ENCODE data around the gene METTL25B.
A peak's percentile ranks its signal among the peaks of the same experiment; 100 is the strongest.

The METTL25B gene

DNA sequence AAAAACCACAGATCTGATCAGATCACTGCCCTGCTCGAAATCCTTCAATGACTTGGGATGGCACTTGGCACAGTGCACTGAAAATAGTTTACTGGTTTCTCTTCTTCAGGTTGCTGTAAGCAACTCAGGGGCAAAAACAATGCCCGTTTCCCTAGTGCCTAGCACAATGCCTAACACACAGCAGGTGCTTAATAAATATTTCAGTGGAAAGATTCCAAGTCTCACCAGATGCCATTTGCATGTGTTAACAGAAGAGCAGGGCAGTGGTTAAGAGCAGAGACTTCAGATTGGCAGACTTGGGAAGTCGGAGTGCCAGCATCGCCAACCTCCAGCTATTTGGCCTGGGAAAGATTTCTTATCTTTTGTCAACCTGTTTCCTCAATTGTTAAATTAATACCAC, 10.9 kb upstream of the METTL25B start:
- no peak for DNase-seq (ENCODE audit: low spot score)
- Histone ChIP-seq H3K36me3 (replicated peaks in 1 of 2; ENCODE audit: control insufficient read depth in 2 of 2, insufficient read depth in 2 of 2, low read length in 2 of 2) (peaks cover 8 to 23% of the 10 kb centered on the region in 2 donors), H4K91ac (ENCODE audit: low read depth, low read length, poor library complexity) (no peak overlapping the region), H2BK12ac (ENCODE audit: low read length) (no peak overlapping the region), H2BK120ac (ENCODE audit: low read depth, low read length) (no peak overlapping the region), H3K14ac (ENCODE audit: low read length) (no peak overlapping the region), H4K8ac (ENCODE audit: low read depth, low read length) (no peak overlapping the region), H3K18ac (ENCODE audit: low read length) (no peak overlapping the region), H2AK5ac (ENCODE audit: low read depth, low read length) (no peak overlapping the region), H3K4me3 (ENCODE audit: low read length in 2 of 2) (no peak overlapping the region), H3K27me3 (ENCODE audit: control insufficient read depth in 3 of 3, insufficient read depth in 3 of 3, low read depth in 1 of 3, low read length in 3 of 3) (no peaks in the 10 kb centered on the region), H2AFZ (ENCODE audit: low read length) (no peak overlapping the region), H3K4me1 (ENCODE audit: control insufficient read depth in 2 of 2, insufficient read depth in 1 of 2, low read depth in 1 of 2, low read length in 2 of 2) (no peaks in the 10 kb centered on the region), H3K23ac (ENCODE audit: low read depth, low read length, poor library complexity) (no peak overlapping the region), H3K4ac (ENCODE audit: low read length) (no peak overlapping the region), H2BK5ac (ENCODE audit: low read length) (no peak overlapping the region), H3K27ac (replicated peaks; ENCODE audit: low read length) (no peak overlapping the region), H3K4me2 (ENCODE audit: insufficient read depth, low read length, poor library complexity, severe bottlenecking) (no peak overlapping the region), H3K79me1 (ENCODE audit: low read depth, low read length) (no peaks in the 10 kb centered on the region), H2BK15ac (ENCODE audit: low read length) (no peak overlapping the region), H3K9ac (ENCODE audit: low read depth, low read length, poor library complexity) (no peak overlapping the region), H3K9me3 (replicated peaks in 1 of 2; ENCODE audit: control insufficient read depth in 2 of 2, insufficient read depth in 1 of 2, low read depth in 1 of 2, low read length in 2 of 2) (no peaks in the 10 kb centered on the region)
- WGBS, 2 donors (ENCODE audit: extremely low coverage in 2 of 2, insufficient read length in 2 of 2, insufficient replicate concordance in 1 of 2) = no CpG with 5 or more reads among the region's 4 CpGs

DNA sequence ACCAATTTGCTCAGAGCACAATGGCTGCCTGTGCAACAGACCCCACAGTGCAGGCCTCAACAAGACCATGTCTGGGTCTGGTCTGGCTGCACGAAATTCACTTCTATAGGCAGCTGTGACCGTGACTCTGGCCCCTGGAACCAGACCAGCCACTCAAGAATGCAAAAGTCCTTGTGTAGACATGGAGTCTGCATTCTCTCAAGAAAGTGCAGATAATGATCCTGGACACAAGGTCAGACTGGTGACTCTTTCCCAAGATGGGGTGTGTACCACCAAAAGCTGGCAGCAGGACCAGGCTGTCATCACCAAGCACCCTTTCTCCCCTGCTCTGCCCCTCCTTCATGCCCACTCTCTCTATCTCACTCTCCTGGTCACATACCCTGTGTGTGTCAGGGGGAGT, 7.1 kb upstream of the METTL25B start:
- Histone ChIP-seq H2BK120ac (ENCODE audit: low read depth, low read length) (no peak overlapping the region), H2BK5ac (ENCODE audit: low read length) (no peak overlapping the region), H3K27ac (replicated peaks; ENCODE audit: low read length) (no peak overlapping the region), H3K79me1 (ENCODE audit: low read depth, low read length) (no peaks in the 10 kb centered on the region), H3K23ac (ENCODE audit: low read depth, low read length, poor library complexity) (no peak overlapping the region), H3K4me1 (ENCODE audit: control insufficient read depth in 2 of 2, insufficient read depth in 1 of 2, low read depth in 1 of 2, low read length in 2 of 2) (peaks cover 6 to 7% of the 10 kb centered on the region in 2 donors), H3K4me2 (ENCODE audit: insufficient read depth, low read length, poor library complexity, severe bottlenecking) (no peak overlapping the region), H3K27me3 (ENCODE audit: control insufficient read depth in 3 of 3, insufficient read depth in 3 of 3, low read depth in 1 of 3, low read length in 3 of 3) (no peaks in the 10 kb centered on the region), H2BK12ac (ENCODE audit: low read length) (no peak overlapping the region), H3K9ac (ENCODE audit: low read depth, low read length, poor library complexity) (no peak overlapping the region), H3K18ac (ENCODE audit: low read length) (no peak overlapping the region), H2AK5ac (ENCODE audit: low read depth, low read length) (no peak overlapping the region), H2BK15ac (ENCODE audit: low read length) (no peak overlapping the region), H3K14ac (ENCODE audit: low read length) (no peak overlapping the region), H3K9me3 (replicated peaks in 1 of 2; ENCODE audit: control insufficient read depth in 2 of 2, insufficient read depth in 1 of 2, low read depth in 1 of 2, low read length in 2 of 2) (no peaks in the 10 kb centered on the region), H3K4ac (ENCODE audit: low read length) (no peak overlapping the region), H3K36me3 (replicated peaks in 1 of 2; ENCODE audit: control insufficient read depth in 2 of 2, insufficient read depth in 2 of 2, low read length in 2 of 2) (peaks cover 31 to 58% of the 10 kb centered on the region in 2 donors), H3K4me3 (ENCODE audit: low read length in 2 of 2) (no peak overlapping the region), H2AFZ (ENCODE audit: low read length) (no peak overlapping the region), H4K91ac (ENCODE audit: low read depth, low read length, poor library complexity) (no peak overlapping the region), H4K8ac (ENCODE audit: low read depth, low read length) (no peak overlapping the region)
- no CpG with 5 or more reads among the region's 2 CpGs for WGBS, 2 donors (ENCODE audit: extremely low coverage in 2 of 2, insufficient read length in 2 of 2, insufficient replicate concordance in 1 of 2)
- no peak for DNase-seq (ENCODE audit: low spot score)

DNA sequence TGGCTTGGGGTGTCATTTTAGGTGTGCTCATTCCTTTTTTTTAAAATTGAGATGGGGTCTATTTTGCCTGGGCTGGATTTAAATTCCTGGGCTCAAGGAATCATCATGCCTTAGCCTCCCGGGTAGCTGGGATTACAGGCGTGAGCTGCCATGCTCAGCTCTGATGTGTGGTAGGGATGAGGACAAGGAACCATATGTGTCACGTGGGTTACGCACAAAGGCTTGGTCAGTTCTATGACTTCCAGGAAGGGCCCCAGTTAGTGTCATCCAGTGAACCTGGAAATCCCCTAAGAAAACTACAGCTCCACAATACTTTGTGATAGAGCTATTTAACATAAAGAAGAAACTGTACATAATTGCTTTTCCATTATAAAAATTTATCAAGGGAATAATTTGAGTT, 6.7 kb upstream of the METTL25B start:
- Histone ChIP-seq H2BK120ac (ENCODE audit: low read depth, low read length) (no peak overlapping the region), H3K18ac (ENCODE audit: low read length) (no peak overlapping the region), H2BK5ac (ENCODE audit: low read length) (no peak overlapping the region), H3K9ac (ENCODE audit: low read depth, low read length, poor library complexity) (no peak overlapping the region), H2AK5ac (ENCODE audit: low read depth, low read length) (no peak overlapping the region), H3K4me2 (ENCODE audit: insufficient read depth, low read length, poor library complexity, severe bottlenecking) (no peak overlapping the region), H3K4me1 (ENCODE audit: control insufficient read depth in 2 of 2, insufficient read depth in 1 of 2, low read depth in 1 of 2, low read length in 2 of 2) (peaks cover 7 to 8% of the 10 kb centered on the region in 2 donors), H3K79me1 (ENCODE audit: low read depth, low read length) (no peaks in the 10 kb centered on the region), H4K91ac (ENCODE audit: low read depth, low read length, poor library complexity) (no peak overlapping the region), H2BK15ac (ENCODE audit: low read length) (no peak overlapping the region), H3K23ac (ENCODE audit: low read depth, low read length, poor library complexity) (no peak overlapping the region), H3K27ac (replicated peaks; ENCODE audit: low read length) (no peak overlapping the region), H3K4me3 (ENCODE audit: low read length in 2 of 2) (no peak overlapping the region), H3K27me3 (ENCODE audit: control insufficient read depth in 3 of 3, insufficient read depth in 3 of 3, low read depth in 1 of 3, low read length in 3 of 3) (no peaks in the 10 kb centered on the region), H4K8ac (ENCODE audit: low read depth, low read length) (no peak overlapping the region), H3K14ac (ENCODE audit: low read length) (no peak overlapping the region), H3K36me3 (replicated peaks in 1 of 2; ENCODE audit: control insufficient read depth in 2 of 2, insufficient read depth in 2 of 2, low read length in 2 of 2) (peaks cover 31 to 62% of the 10 kb centered on the region in 2 donors), H2BK12ac (ENCODE audit: low read length) (no peak overlapping the region), H3K9me3 (replicated peaks in 1 of 2; ENCODE audit: control insufficient read depth in 2 of 2, insufficient read depth in 1 of 2, low read depth in 1 of 2, low read length in 2 of 2) (no peaks in the 10 kb centered on the region), H3K4ac (ENCODE audit: low read length) (no peak overlapping the region), H2AFZ (ENCODE audit: low read length) (no peak overlapping the region)
- DNase-seq (ENCODE audit: low spot score) = no peak
- WGBS, 2 donors (ENCODE audit: extremely low coverage in 2 of 2, insufficient read length in 2 of 2, insufficient replicate concordance in 1 of 2) = no CpG with 5 or more reads among the region's 4 CpGs

DNA sequence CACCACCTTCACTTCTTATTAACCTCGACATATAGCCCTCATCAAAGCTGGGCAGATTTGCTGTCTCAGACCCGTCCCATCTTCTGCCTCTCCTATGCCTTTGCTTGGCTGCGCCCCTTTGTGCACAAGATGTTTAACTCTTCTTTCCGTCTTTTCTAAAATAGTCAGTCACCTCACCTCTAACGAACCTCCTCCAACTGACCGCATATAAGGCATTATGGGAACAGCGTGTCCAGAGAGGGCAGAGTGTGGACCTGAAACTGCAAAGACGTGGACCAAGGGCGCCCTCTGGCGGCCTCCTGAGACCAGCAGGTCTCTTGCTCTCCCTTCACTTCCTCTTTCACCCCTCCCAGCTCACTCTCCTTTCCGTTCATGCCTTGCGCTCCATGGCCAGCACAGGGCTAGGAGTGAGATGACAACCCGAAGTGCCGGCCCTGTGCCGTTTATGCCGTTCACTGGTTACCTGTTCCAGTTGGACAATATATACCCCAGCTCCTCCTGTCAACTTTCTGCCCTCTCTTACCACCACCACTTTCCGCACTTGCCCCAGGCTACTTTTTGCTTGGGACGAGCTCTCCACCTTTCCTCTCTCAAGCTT, 2.5 kb upstream of the METTL25B start:
- no peak overlapping the region for H2BK12ac ChIP-seq (ENCODE audit: low read length)
- H3K27me3 ChIP-seq (ENCODE audit: control insufficient read depth in 3 of 3, insufficient read depth in 3 of 3, low read depth in 1 of 3, low read length in 3 of 3) = no peaks in the 10 kb centered on the region
- no peak overlapping the region for H4K8ac ChIP-seq (ENCODE audit: low read depth, low read length)
- H3K4me1 ChIP-seq (ENCODE audit: control insufficient read depth in 2 of 2, insufficient read depth in 1 of 2, low read depth in 1 of 2, low read length in 2 of 2) = peaks cover 15 to 30% of the 10 kb centered on the region in 2 donors
- no peak overlapping the region for H3K4ac ChIP-seq (ENCODE audit: low read length)
- H3K4me3 ChIP-seq (ENCODE audit: low read length in 2 of 2) = peak overlapping the region in 1 of 2 donors; percentile 18
- no peak overlapping the region for H3K18ac ChIP-seq (ENCODE audit: low read length)
- H3K14ac ChIP-seq (ENCODE audit: low read length) = no peak overlapping the region
- H2BK15ac ChIP-seq (ENCODE audit: low read length) = no peak overlapping the region
- DNase-seq (ENCODE audit: low spot score) = peak; percentile 89
- H3K36me3 ChIP-seq (replicated peaks in 1 of 2; ENCODE audit: control insufficient read depth in 2 of 2, insufficient read depth in 2 of 2, low read length in 2 of 2) = peaks cover 34 to 63% of the 10 kb centered on the region in 2 donors
- no peak overlapping the region for H2AFZ ChIP-seq (ENCODE audit: low read length)
- no peak overlapping the region for H3K23ac ChIP-seq (ENCODE audit: low read depth, low read length, poor library complexity)
- no peak overlapping the region for H3K27ac ChIP-seq (replicated peaks; ENCODE audit: low read length)
- peak overlapping the region; percentile 50 for H3K4me2 ChIP-seq (ENCODE audit: insufficient read depth, low read length, poor library complexity, severe bottlenecking)
- no peak overlapping the region for H2BK120ac ChIP-seq (ENCODE audit: low read depth, low read length)
- no peaks in the 10 kb centered on the region for H3K9me3 ChIP-seq (replicated peaks in 1 of 2; ENCODE audit: control insufficient read depth in 2 of 2, insufficient read depth in 1 of 2, low read depth in 1 of 2, low read length in 2 of 2)
- no peak overlapping the region for H2AK5ac ChIP-seq (ENCODE audit: low read depth, low read length)
- no peak overlapping the region for H2BK5ac ChIP-seq (ENCODE audit: low read length)
- peaks cover 4% of the 10 kb centered on the region for H3K79me1 ChIP-seq (ENCODE audit: low read depth, low read length)
- no peak overlapping the region for H4K91ac ChIP-seq (ENCODE audit: low read depth, low read length, poor library complexity)
- H3K9ac ChIP-seq (ENCODE audit: low read depth, low read length, poor library complexity) = no peak overlapping the region
- WGBS, 2 donors (ENCODE audit: extremely low coverage in 2 of 2, insufficient read length in 2 of 2, insufficient replicate concordance in 1 of 2) = no CpG with 5 or more reads among the region's 18 CpGs

Measured in neuronal stem cell (in vitro differentiated cells).